Osteoblast (primary cell): ENCODE measurements around the gene RACGAP1. TPM values are rescaled to one million over a fixed set of nuclear protein-coding genes. Genes with fewer than 3 reads are reported as not detected.
A peak's percentile ranks its signal among the peaks of the same experiment; 100 is the strongest.

Source experiments
- DNase-seq: peaks from one replicate; pipeline ENCODE4 v3.0.0; 2011; ENCODE audit warnings: low spot score, mixed read lengths; ENCODE audit not compliant: insufficient read length; ENCODE audit errors: missing footprints
- H2AFZ ChIP-seq: 2 replicates; pipeline ENCODE4 v1.6.0; 2011; ENCODE audit warnings: mild to moderate bottlenecking, low read length
- H3K27ac ChIP-seq: 2 replicates; pipeline ENCODE4 v1.5.1; 2011; ENCODE audit warnings: mild to moderate bottlenecking, low read depth, low read length, moderate library complexity
- H3K27me3 ChIP-seq: 2 replicates; pipeline ENCODE4 v1.6.0; 2012; ENCODE audit warnings: mild to moderate bottlenecking, control low read depth, inconsistent platforms, low read length, moderate library complexity; ENCODE audit not compliant: insufficient read depth
- H3K36me3 ChIP-seq: 2 replicates; pipeline ENCODE4 v1.5.1; 2011; ENCODE audit warnings: mild to moderate bottlenecking, low read length, control low read depth, moderate library complexity; ENCODE audit not compliant: insufficient read depth
- H3K4me1 ChIP-seq: 2 replicates; pipeline ENCODE4 v1.5.1; 2011; ENCODE audit warnings: mild to moderate bottlenecking, low read length, control low read depth, moderate library complexity; ENCODE audit not compliant: insufficient read depth
- H3K4me2 ChIP-seq: 2 replicates; pipeline ENCODE4 v1.6.0; 2011; ENCODE audit warnings: mild to moderate bottlenecking, low read length; ENCODE audit not compliant: insufficient read depth
- H3K4me3 ChIP-seq: fragments of 200-600 bp; sonication (generic); 3 replicates; pipeline ENCODE4 v1.5.1; 2012; ENCODE audit warnings: mild to moderate bottlenecking, low read length, inconsistent platforms; ENCODE audit not compliant: insufficient read depth
- H3K79me2 ChIP-seq: 2 replicates; pipeline ENCODE4 v1.6.0; 2012; ENCODE audit warnings: mild to moderate bottlenecking, low read length, control low read depth, inconsistent platforms; ENCODE audit not compliant: insufficient read depth
- H3K9me3 ChIP-seq: 2 replicates; pipeline ENCODE4 v1.5.1; 2011; ENCODE audit warnings: low read depth, low read length, control low read depth
- H4K20me1 ChIP-seq: 2 replicates; pipeline ENCODE4 v1.6.0; 2012; ENCODE audit warnings: mild to moderate bottlenecking, low read length, control low read depth; ENCODE audit not compliant: insufficient read depth
- total RNA-seq: library from RNA; depleted of rRNA; stranded (reverse); fragments of >200 nt; gene quantifications from 2 replicates; pipeline ENCODE4 v1.2.3, GENCODE V29; 2012
- TF ChIP-seq, protein P1 (sequence below): IDR thresholded peaks from 2 replicates; pipeline ENCODE4 v1.5.1; 2011; ENCODE audit warnings: mild to moderate bottlenecking, low read depth, low read length, moderate library complexity; ENCODE audit errors: extremely low read depth

The RACGAP1 gene
- total RNA-seq, 1 donor = 12.7 TPM

DNA sequence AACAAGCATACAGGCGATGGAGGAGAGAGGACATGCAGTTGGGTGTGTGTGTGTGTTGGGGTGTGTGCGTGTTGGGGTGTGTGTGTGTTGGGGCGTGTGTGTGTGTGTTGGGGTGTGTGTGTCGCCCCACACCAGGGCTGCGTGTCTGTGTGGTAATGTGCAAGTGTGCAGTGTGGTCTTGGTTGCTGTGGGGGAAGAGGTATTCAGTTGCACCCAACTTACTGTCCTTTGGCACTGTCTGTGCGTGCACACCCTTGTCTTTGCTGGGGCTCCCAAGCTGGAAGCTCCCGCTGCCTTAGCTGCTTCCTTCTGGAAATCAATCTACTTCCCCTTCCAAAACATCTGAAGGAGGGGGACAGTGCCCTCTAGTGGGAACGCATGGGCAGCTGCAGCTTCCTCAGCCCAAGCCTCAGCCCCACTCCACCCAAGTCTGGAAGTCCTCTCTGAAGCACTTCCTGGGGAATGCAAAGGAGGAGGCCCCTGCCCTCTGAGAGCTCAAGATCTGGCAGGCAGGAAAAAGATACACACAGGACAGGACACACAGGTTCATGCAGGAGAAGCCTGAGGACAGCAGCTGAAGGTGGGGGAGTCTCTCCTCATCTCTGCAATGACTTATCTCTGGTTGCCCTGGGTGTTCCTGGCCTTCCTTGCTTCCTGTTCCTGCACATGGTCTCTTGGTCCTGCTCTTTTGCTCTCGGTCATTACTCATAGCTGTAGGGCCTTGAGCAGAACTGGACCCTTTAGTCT is 45.2 kb upstream of the RACGAP1 start:
- peaks cover 24% of the 10 kb centered on the region for H3K4me1 ChIP-seq
- TF ChIP-seq, protein P1, sequence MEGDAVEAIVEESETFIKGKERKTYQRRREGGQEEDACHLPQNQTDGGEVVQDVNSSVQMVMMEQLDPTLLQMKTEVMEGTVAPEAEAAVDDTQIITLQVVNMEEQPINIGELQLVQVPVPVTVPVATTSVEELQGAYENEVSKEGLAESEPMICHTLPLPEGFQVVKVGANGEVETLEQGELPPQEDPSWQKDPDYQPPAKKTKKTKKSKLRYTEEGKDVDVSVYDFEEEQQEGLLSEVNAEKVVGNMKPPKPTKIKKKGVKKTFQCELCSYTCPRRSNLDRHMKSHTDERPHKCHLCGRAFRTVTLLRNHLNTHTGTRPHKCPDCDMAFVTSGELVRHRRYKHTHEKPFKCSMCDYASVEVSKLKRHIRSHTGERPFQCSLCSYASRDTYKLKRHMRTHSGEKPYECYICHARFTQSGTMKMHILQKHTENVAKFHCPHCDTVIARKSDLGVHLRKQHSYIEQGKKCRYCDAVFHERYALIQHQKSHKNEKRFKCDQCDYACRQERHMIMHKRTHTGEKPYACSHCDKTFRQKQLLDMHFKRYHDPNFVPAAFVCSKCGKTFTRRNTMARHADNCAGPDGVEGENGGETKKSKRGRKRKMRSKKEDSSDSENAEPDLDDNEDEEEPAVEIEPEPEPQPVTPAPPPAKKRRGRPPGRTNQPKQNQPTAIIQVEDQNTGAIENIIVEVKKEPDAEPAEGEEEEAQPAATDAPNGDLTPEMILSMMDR = peak; percentile 99
- H2AFZ ChIP-seq = peak overlapping the region; percentile 86
- no peak overlapping the region for H3K27ac ChIP-seq
- H3K36me3 ChIP-seq = no peaks in the 10 kb centered on the region
- H4K20me1 ChIP-seq = no peaks in the 10 kb centered on the region
- H3K79me2 ChIP-seq = no peaks in the 10 kb centered on the region
- H3K4me3 ChIP-seq = peak overlapping the region; percentile 39
- H3K9me3 ChIP-seq = no peaks in the 10 kb centered on the region
- H3K4me2 ChIP-seq = peak overlapping the region; percentile 68
- no peaks in the 10 kb centered on the region for H3K27me3 ChIP-seq
- DNase-seq = peak; percentile 88

DNA sequence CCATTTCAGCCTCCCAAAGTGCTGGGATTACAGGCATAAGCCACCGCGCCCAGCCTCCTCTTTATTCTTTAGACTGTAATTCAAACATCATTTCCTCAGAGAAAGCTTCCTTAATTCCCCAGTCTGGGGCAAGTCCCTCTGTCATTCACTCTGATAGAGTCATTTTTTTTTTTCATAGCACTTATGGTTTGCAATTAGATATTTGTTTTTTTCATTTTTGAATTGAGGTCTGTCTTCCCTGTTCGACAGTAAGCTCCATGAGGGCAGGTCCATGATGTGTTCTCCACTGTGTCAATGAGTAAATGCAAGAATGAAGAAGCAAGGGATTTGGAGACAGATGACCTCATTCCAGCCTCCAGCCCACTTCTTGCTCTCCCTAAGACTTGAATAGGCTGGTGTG is 44.2 kb upstream of the RACGAP1 start:
- Histone ChIP-seq H3K4me2 (no peak overlapping the region), H3K4me1 (peaks cover 21% of the 10 kb centered on the region), H2AFZ (no peak overlapping the region), H3K9me3 (no peaks in the 10 kb centered on the region), H3K36me3 (no peaks in the 10 kb centered on the region), H3K27ac (no peak overlapping the region), H3K4me3 (no peak overlapping the region), H4K20me1 (no peaks in the 10 kb centered on the region), H3K79me2 (no peaks in the 10 kb centered on the region), H3K27me3 (no peaks in the 10 kb centered on the region)
- DNase-seq = no peak
- TF ChIP-seq, protein P1 = no peak

DNA sequence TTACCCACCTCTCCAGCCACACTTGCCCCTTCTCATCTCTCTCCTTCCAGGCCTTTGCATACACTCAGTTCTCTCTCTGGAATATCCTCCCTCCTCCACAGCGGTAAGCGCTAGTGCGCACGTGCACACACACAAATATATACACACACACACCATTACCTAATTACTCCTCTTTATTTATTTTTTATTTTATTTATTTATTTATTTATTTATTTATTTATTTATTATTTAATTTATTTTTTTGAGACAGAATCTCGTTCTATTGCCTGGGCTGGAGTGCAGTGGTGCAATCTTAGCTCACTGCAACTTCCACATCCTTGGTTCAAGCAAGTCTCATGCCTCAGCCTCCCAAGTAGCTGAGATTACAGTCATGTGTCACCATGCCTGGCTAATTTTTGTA is 43.8 kb upstream of the RACGAP1 start:
- no peaks in the 10 kb centered on the region for H3K79me2 ChIP-seq
- no peak for DNase-seq
- peaks cover 21% of the 10 kb centered on the region for H3K4me1 ChIP-seq
- TF ChIP-seq, protein P1 = no peak
- no peaks in the 10 kb centered on the region for H3K36me3 ChIP-seq
- H3K4me2 ChIP-seq = no peak overlapping the region
- no peaks in the 10 kb centered on the region for H3K27me3 ChIP-seq
- no peak overlapping the region for H3K4me3 ChIP-seq
- H3K27ac ChIP-seq = no peak overlapping the region
- no peak overlapping the region for H2AFZ ChIP-seq
- H4K20me1 ChIP-seq = no peaks in the 10 kb centered on the region
- H3K9me3 ChIP-seq = no peaks in the 10 kb centered on the region

DNA sequence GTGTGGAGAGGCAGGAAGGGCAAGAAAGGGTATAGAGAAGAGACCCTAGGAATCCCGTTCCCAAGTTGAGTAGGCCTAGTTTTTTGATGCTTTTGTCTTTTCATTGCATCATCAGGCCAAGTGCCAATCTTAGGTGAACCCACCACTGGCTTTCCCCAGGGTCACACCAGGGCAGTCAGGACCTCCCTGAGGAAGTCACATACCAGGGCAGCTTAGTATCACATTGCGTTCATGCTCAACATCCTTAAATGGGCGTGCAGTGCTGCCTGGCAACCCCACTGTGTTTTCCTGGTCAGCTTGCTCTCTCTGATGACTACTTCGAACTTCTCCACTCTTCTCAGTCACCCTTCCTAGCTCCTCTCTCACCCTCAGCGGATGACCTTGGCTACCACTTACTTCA is 41.1 kb upstream of the RACGAP1 start:
- peak overlapping the region; percentile 44 for H3K27ac ChIP-seq
- H3K4me2 ChIP-seq = peak overlapping the region; percentile 7

More for the DNA sequence above, 41.1 kb upstream of the RACGAP1 start:
- DNase-seq = peak; percentile 95
- H4K20me1 ChIP-seq = no peaks in the 10 kb centered on the region
- H3K27me3 ChIP-seq = no peaks in the 10 kb centered on the region
- H3K4me3 ChIP-seq = no peak overlapping the region
- H3K4me1 ChIP-seq = peaks cover 21% of the 10 kb centered on the region
- H3K9me3 ChIP-seq = no peaks in the 10 kb centered on the region
- TF ChIP-seq, protein P1 = no peak
- no peak overlapping the region for H2AFZ ChIP-seq
- no peaks in the 10 kb centered on the region for H3K79me2 ChIP-seq
- no peaks in the 10 kb centered on the region for H3K36me3 ChIP-seq
